WTC11 (cell line): ENCODE measurements around the gene CCN6. TPM values are rescaled to one million over a fixed set of nuclear protein-coding genes. Genes with fewer than 3 reads are reported as not detected.

Source experiments
- ATAC-seq: fragments of 200-7000 bp; cut with Tn5 transposase; 2 replicates; pipeline ENCODE4 v1.10.0; 2021; ENCODE audit warnings: mild to moderate bottlenecking, moderate library complexity
- CTCF ChIA-PET: fragments of 300-600 bp; sonication (Branson Sonifier 250); formaldehyde crosslinking; loops from one replicate; lab custom pipeline; 2021; ENCODE audit warnings: antibody characterized with exemption; lab: Charles Lee
- POLR2A ChIA-PET: fragments of 350-600 bp; sonication (Branson Sonifier 250); formaldehyde crosslinking; loops from one replicate; lab custom pipeline; 2021; ENCODE audit warnings: antibody characterized with exemption; lab: Charles Lee
- DNase-seq: peaks from one replicate; pipeline ENCODE4 v3.0.0; 2021; ENCODE audit warnings: low spot score
- H3K27ac Mint-ChIP-seq: 2 replicates; pipeline ENCODE4 v1.8.0; 2021; ENCODE audit warnings: mixed read lengths
- H3K27me3 Mint-ChIP-seq: 2 replicates; pipeline ENCODE4 v1.8.0; 2021; ENCODE audit warnings: low read depth, mild to moderate bottlenecking, moderate library complexity, mixed read lengths
- H3K36me3 Mint-ChIP-seq: 2 replicates; pipeline ENCODE4 v1.8.0; 2021; ENCODE audit warnings: mixed read lengths
- H3K4me1 Mint-ChIP-seq: 2 replicates; pipeline ENCODE4 v1.8.0; 2022; ENCODE audit warnings: mixed read lengths
- H3K4me3 Mint-ChIP-seq: 2 replicates; pipeline ENCODE4 v1.8.0; 2021; ENCODE audit warnings: mild to moderate bottlenecking, moderate library complexity, mixed read lengths
- H3K9me3 Mint-ChIP-seq: 2 replicates; pipeline ENCODE4 v1.8.0; 2021; ENCODE audit warnings: mixed read lengths
- FOXJ3 ChIP-seq: sonication (generic); formaldehyde crosslinking; IDR thresholded peaks from 2 replicates; pipeline ENCODE4 v1.9.0; 2021; ENCODE audit warnings: missing genetic modification reagents, mild to moderate bottlenecking, borderline replicate concordance
- FOXK1 ChIP-seq: sonication (generic); formaldehyde crosslinking; IDR thresholded peaks from 2 replicates; pipeline ENCODE4 v1.8.0; 2022; ENCODE audit warnings: mild to moderate bottlenecking, moderate library complexity, missing genetic modification reagents
- GABPB1 ChIP-seq: sonication (generic); formaldehyde crosslinking; IDR thresholded peaks from 2 replicates; pipeline ENCODE4 v1.8.1; 2023; ENCODE audit warnings: mild to moderate bottlenecking, missing genetic modification reagents
- GRHL2 ChIP-seq: fragments of 250-450 bp; sonication (Bioruptor Pico); IDR thresholded peaks from 2 replicates; pipeline ENCODE4 v1.8.0; 2022; ENCODE audit warnings: mild to moderate bottlenecking, moderate library complexity; ENCODE audit not compliant: insufficient replicate concordance, severe bottlenecking
- GTF2I ChIP-seq: fragments of 250-450 bp; sonication (Bioruptor Pico); conservative IDR thresholded peaks from 2 replicates; pipeline ENCODE4 v1.4.0; 2021; ENCODE audit warnings: mild to moderate bottlenecking
- HMGA2 ChIP-seq: fragments of 250-450 bp; sonication (Bioruptor Pico); IDR thresholded peaks from 2 replicates; pipeline ENCODE4 v1.4.0; 2021; ENCODE audit warnings: mild to moderate bottlenecking, moderate library complexity
- JAZF1 ChIP-seq: fragments of 250-450 bp; sonication (Bioruptor Pico); IDR thresholded peaks from 2 replicates; pipeline ENCODE4 v1.9.0; 2021; ENCODE audit warnings: moderate library complexity, mild to moderate bottlenecking, inconsistent platforms
- KAT7 ChIP-seq: sonication (generic); formaldehyde crosslinking; IDR thresholded peaks from 2 replicates; pipeline ENCODE4 v1.8.1; 2023; ENCODE audit warnings: missing genetic modification reagents, mild to moderate bottlenecking, borderline replicate concordance
- NR2C2 ChIP-seq: sonication (generic); formaldehyde crosslinking; IDR thresholded peaks from 2 replicates; pipeline ENCODE4 v1.8.0; 2022; ENCODE audit warnings: mild to moderate bottlenecking, missing genetic modification reagents
- NR3C1 ChIP-seq: sonication (generic); formaldehyde crosslinking; conservative IDR thresholded peaks from 2 replicates; pipeline ENCODE4 v1.8.1; 2023; ENCODE audit warnings: low read depth, mild to moderate bottlenecking, missing genetic modification reagents
- OVOL2 ChIP-seq: fragments of 250-450 bp; sonication (Bioruptor Pico); IDR thresholded peaks from 2 replicates; pipeline ENCODE4 v1.9.0; 2021; ENCODE audit warnings: mild to moderate bottlenecking, borderline replicate concordance
- SMAD3 ChIP-seq: sonication (generic); formaldehyde crosslinking; IDR thresholded peaks from 2 replicates; pipeline ENCODE4 v1.8.0; 2022; ENCODE audit warnings: missing genetic modification reagents, mild to moderate bottlenecking, borderline replicate concordance
- SP1 ChIP-seq: sonication (generic); formaldehyde crosslinking; conservative IDR thresholded peaks from 2 replicates; pipeline ENCODE4 v1.8.1; 2022; ENCODE audit warnings: missing genetic modification reagents
- TEAD1 ChIP-seq: sonication (generic); formaldehyde crosslinking; IDR thresholded peaks from 2 replicates; pipeline ENCODE4 v1.8.0; 2022; ENCODE audit warnings: mild to moderate bottlenecking, missing genetic modification reagents
- ZNF121 ChIP-seq: sonication (generic); formaldehyde crosslinking; IDR thresholded peaks from 2 replicates; pipeline ENCODE4 v1.8.0; 2023; ENCODE audit warnings: missing genetic modification reagents
- ZNF416 ChIP-seq: fragments of 250-450 bp; sonication (Bioruptor Pico); IDR thresholded peaks from 2 replicates; pipeline ENCODE4 v1.9.0; 2021; ENCODE audit warnings: mild to moderate bottlenecking, inconsistent platforms
- total RNA-seq: library from RNA; stranded (reverse); gene quantifications from 3 replicates; pipeline ENCODE4 v1.2.3, GENCODE V29; 2021
- TF ChIP-seq, protein P1 (sequence below): sonication (generic); formaldehyde crosslinking; IDR thresholded peaks from 2 replicates; pipeline ENCODE4 v1.8.1; 2023; ENCODE audit warnings: mild to moderate bottlenecking, missing genetic modification reagents
- TF ChIP-seq, protein P2 (sequence below): sonication (generic); formaldehyde crosslinking; IDR thresholded peaks from 2 replicates; pipeline ENCODE4 v1.8.1; 2023; ENCODE audit warnings: mild to moderate bottlenecking, moderate library complexity, missing genetic modification reagents
- TF ChIP-seq, protein P3 (sequence below): sonication (generic); formaldehyde crosslinking; IDR thresholded peaks from 2 replicates; pipeline ENCODE4 v1.8.0; 2023; ENCODE audit warnings: missing genetic modification reagents
- TF ChIP-seq, protein P4 (sequence below): sonication (generic); formaldehyde crosslinking; IDR thresholded peaks from 2 replicates; pipeline ENCODE4 v1.8.1; 2023; ENCODE audit warnings: mild to moderate bottlenecking, missing genetic modification reagents, borderline replicate concordance

CCN6 gene
- total RNA-seq, 1 experiment from 2014 or later = not detected

DNA sequence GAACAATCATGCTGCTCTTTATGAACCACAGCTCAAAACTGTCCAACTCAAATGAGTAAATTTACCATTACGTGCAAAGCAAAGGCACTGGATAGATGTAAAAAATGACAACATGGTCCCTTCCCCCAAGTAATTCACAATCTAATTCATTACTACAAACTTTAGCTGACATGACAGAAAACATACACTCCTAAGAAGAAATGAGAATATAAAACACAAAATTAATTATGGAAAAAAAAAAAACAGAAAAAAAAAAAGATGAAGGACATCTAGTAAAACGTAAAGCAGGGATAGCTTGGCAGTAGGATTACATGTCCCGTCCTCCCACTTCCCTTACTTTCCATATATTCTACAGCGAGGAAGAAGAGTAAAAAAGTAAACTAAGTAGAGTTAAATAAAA, 27.7 kb downstream of the CCN6 start:
- no peak for DNase-seq
- ChIA-PET CTCF (interaction anchor here (0.8 kb wide), 1 partner anchor 64 kb away, joined by 3 read pairs; no protein-coding TSS in a partner anchor), POLR2A (no interaction called here)
- H3K9me3 Mint-ChIP-seq = no peaks in the 10 kb centered on the region
- no peak overlapping the region for H3K27ac Mint-ChIP-seq
- no peaks in the 10 kb centered on the region for H3K27me3 Mint-ChIP-seq
- H3K36me3 Mint-ChIP-seq = peaks cover 8% of the 10 kb centered on the region
- TF ChIP-seq FOXJ3 (CRISPR knock-in tag) (no peak), KAT7 (CRISPR knock-in tag) (no peak), SP1 (CRISPR knock-in tag) (no peak), NR3C1 (CRISPR knock-in tag) (no peak), ZNF121 (no peak), JAZF1 (CRISPR knock-in tag) (no peak)
- ATAC-seq = no peak
- no peak overlapping the region for H3K4me3 Mint-ChIP-seq
- peaks cover 2% of the 10 kb centered on the region; the same call in 1 of the 2 replicates for H3K4me1 Mint-ChIP-seq

DNA sequence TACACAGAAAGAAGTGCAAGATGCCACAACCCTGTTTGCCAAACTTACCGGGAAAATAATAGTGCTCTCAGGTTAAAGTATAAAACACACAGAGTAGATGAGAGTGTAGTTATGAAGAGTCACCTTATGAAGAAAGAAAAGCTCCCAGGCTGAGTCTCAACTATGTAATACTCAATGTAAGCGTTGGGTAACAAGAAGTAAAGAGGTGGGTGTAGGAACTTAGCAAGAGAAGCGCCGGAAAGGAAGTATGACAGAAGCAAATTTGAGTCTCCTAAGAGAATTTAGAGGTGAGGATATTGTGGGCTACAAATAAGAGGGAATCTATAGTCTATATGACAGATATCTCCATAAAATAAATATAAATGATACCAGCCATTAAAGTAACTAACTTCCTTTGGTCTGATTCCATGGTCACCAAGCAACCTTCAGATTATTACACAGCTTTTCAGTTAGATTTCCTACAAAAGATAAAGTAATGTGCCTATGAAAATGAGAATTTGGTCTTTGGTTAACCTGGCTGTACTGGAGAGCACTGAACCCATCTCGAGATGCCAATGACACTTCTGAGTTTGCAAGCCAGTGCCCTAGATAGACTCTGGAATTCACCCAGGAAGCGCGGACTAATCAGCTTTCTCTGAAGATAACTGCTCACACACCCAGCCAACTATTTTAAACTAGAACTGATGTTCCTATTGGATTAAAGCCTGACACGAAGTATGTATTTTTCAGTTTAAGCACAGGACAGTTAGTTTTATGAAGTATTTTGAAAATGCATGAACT, 31.6 kb downstream of the CCN6 start:
- peak overlapping the region; percentile 40 for H3K4me3 Mint-ChIP-seq
- H3K27me3 Mint-ChIP-seq = no peaks in the 10 kb centered on the region
- H3K9me3 Mint-ChIP-seq = no peaks in the 10 kb centered on the region
- DNase-seq (no peak), ATAC-seq (no peak)
- CTCF ChIA-PET = interaction anchor here (0.8 to 1.3 kb wide), 2 partner anchors 60 to 77 kb away, joined by 3 to 7 read pairs; no protein-coding TSS in a partner anchor
- POLR2A ChIA-PET = no interaction called here
- H3K36me3 Mint-ChIP-seq = no peaks in the 10 kb centered on the region; the same call in 1 of the 2 replicates
- TF ChIP-seq NR2C2 = no peak
- TF ChIP-seq, protein P1, sequence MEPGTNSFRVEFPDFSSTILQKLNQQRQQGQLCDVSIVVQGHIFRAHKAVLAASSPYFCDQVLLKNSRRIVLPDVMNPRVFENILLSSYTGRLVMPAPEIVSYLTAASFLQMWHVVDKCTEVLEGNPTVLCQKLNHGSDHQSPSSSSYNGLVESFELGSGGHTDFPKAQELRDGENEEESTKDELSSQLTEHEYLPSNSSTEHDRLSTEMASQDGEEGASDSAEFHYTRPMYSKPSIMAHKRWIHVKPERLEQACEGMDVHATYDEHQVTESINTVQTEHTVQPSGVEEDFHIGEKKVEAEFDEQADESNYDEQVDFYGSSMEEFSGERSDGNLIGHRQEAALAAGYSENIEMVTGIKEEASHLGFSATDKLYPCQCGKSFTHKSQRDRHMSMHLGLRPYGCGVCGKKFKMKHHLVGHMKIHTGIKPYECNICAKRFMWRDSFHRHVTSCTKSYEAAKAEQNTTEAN (CRISPR knock-in tag) = no peak
- no peak for TF ChIP-seq SP1 (CRISPR knock-in tag)
- TF ChIP-seq SMAD3 = no peak
- TF ChIP-seq GTF2I (CRISPR knock-in tag) = no peak
- no peak for TF ChIP-seq GRHL2 (CRISPR knock-in tag)
- TF ChIP-seq ZNF416 = no peak
- no peak for TF ChIP-seq HMGA2 (CRISPR knock-in tag)
- peaks cover 5% of the 10 kb centered on the region; the same call in 1 of the 2 replicates for H3K4me1 Mint-ChIP-seq
- H3K27ac Mint-ChIP-seq = no peak overlapping the region

DNA sequence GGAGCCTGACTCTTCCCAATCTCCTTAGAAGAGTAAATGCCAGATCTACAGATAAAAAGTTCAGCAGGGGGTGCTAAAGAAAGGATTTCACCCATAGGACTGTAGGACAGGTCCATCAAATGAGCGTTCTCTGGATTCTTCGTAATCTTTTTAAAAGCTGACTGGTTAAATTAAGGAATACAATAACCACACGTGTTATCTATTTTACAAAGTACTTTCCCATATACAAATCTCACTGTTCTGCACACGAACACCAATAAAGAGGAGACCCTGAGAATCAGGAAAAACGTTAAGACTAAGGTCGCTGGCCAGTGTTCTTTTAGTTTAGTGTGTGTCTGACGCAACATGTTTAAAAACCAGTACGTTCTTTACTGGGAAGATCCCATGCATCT, 32.8 kb downstream of the CCN6 start:
- Mint-ChIP-seq H3K4me1 (peaks cover 5% of the 10 kb centered on the region; the same call in 1 of the 2 replicates), H3K36me3 (no peaks in the 10 kb centered on the region; the same call in 1 of the 2 replicates), H3K4me3 (no peak overlapping the region), H3K27ac (no peak overlapping the region), H3K27me3 (no peaks in the 10 kb centered on the region), H3K9me3 (no peaks in the 10 kb centered on the region)
- ATAC-seq (0 out of 2 replicates have a peak, but pooled peaks have one; percentile 8), DNase-seq (no peak)
- ChIA-PET POLR2A (interaction anchor here (0.6 to 1.5 kb wide), 6 partner anchors 9 to 1032 kb away, joined by 3 to 5 read pairs (median 3); no protein-coding TSS in a partner anchor), CTCF (interaction anchor here (0.9 to 1.7 kb wide), 12 partner anchors 14 to 1772 kb away, joined by 3 to 9 read pairs (median 4); a partner anchor contains a TSS)
- TF ChIP-seq GABPB1 (CRISPR knock-in tag) = peak; percentile 76
- TF ChIP-seq OVOL2 = no peak

DNA sequence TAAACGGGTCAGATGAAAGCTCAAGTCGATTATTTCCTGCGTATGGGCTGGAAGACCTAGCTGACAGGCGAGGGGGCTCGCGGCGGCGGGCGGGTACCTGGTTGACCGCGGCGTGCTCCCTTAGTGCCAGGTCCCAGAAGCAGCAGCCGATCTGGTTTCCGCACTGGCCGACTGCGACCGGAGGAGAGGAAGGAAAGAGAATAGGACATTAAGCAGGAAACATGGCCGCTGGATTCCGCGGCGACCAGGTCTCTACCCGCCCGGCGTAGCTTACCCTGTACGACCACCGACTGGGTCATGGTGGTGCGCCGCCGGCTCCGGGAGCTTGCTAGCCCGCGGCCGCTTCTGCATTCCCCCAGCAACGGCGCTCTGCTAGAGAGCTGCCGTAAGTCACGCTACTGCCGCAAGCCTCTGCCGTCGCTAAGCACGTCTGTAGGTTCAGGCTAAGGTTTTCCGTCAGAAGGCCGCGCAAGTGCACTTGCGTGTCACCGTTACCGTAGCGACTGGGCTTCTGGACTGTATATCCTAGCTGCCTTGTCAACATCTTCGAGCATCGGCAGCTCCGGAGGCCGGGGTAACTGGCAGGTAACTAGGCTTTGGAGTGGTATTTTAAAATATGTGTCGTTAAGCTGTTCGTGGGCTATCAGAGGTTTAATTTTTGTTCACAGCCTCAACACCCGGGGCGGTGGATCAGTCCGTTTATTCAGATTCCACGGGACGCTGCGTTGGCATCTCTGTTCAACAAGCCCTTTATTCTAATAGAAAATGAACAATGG, 33.4 kb downstream of the CCN6 start, which contains the start of the genes FAM229B and TUBE1:
TSS of gene FAM229B (plus strand) at position 456 of the 776 bp plus-strand sequence. CDS start 11,693 bp downstream, outside the sequence.
TSS of gene TUBE1 (minus strand) at position 347 of the 776 bp plus-strand sequence. CDS start at position 299, 48 bp downstream.
- no peaks in the 10 kb centered on the region; the same call in 1 of the 2 replicates for H3K36me3 Mint-ChIP-seq
- ATAC-seq (peak; percentile 94), DNase-seq (peak; percentile 91)
- no peaks in the 10 kb centered on the region for H3K27me3 Mint-ChIP-seq
- no peak within 1 kb of the TSS for H3K27ac Mint-ChIP-seq
- H3K4me1 Mint-ChIP-seq = peaks cover 5% of the 10 kb centered on the region; the same call in 1 of the 2 replicates
- no peak within 1 kb of the TSS for H3K4me3 Mint-ChIP-seq
- POLR2A ChIA-PET = interaction anchor here (1.0 to 1.5 kb wide), 5 partner anchors 9 to 38 kb away, joined by 3 to 5 read pairs (median 3); no protein-coding TSS in a partner anchor
- CTCF ChIA-PET = interaction anchor here (0.8 to 1.7 kb wide), 14 partner anchors 8 to 1771 kb away, joined by 3 to 9 read pairs (median 4); a partner anchor contains a TSS
- H3K9me3 Mint-ChIP-seq = no peaks in the 10 kb centered on the region
- TF ChIP-seq, protein P2, sequence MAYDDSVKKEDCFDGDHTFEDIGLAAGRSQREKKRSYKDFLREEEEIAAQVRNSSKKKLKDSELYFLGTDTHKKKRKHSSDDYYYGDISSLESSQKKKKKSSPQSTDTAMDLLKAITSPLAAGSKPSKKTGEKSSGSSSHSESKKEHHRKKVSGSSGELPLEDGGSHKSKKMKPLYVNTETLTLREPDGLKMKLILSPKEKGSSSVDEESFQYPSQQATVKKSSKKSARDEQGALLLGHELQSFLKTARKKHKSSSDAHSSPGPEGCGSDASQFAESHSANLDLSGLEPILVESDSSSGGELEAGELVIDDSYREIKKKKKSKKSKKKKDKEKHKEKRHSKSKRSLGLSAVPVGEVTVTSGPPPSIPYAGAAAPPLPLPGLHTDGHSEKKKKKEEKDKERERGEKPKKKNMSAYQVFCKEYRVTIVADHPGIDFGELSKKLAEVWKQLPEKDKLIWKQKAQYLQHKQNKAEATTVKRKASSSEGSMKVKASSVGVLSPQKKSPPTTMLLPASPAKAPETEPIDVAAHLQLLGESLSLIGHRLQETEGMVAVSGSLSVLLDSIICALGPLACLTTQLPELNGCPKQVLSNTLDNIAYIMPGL (CRISPR knock-in tag) = peak; percentile 73; the same call in 1 of the 2 replicates
- TF ChIP-seq, protein P3, sequence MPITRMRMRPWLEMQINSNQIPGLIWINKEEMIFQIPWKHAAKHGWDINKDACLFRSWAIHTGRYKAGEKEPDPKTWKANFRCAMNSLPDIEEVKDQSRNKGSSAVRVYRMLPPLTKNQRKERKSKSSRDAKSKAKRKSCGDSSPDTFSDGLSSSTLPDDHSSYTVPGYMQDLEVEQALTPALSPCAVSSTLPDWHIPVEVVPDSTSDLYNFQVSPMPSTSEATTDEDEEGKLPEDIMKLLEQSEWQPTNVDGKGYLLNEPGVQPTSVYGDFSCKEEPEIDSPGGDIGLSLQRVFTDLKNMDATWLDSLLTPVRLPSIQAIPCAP (CRISPR knock-in tag) = no peak
- TF ChIP-seq TEAD1 (peak; percentile 81), FOXK1 (peak; percentile 16; the same call in 1 of the 2 replicates)
- TF ChIP-seq, protein P4, sequence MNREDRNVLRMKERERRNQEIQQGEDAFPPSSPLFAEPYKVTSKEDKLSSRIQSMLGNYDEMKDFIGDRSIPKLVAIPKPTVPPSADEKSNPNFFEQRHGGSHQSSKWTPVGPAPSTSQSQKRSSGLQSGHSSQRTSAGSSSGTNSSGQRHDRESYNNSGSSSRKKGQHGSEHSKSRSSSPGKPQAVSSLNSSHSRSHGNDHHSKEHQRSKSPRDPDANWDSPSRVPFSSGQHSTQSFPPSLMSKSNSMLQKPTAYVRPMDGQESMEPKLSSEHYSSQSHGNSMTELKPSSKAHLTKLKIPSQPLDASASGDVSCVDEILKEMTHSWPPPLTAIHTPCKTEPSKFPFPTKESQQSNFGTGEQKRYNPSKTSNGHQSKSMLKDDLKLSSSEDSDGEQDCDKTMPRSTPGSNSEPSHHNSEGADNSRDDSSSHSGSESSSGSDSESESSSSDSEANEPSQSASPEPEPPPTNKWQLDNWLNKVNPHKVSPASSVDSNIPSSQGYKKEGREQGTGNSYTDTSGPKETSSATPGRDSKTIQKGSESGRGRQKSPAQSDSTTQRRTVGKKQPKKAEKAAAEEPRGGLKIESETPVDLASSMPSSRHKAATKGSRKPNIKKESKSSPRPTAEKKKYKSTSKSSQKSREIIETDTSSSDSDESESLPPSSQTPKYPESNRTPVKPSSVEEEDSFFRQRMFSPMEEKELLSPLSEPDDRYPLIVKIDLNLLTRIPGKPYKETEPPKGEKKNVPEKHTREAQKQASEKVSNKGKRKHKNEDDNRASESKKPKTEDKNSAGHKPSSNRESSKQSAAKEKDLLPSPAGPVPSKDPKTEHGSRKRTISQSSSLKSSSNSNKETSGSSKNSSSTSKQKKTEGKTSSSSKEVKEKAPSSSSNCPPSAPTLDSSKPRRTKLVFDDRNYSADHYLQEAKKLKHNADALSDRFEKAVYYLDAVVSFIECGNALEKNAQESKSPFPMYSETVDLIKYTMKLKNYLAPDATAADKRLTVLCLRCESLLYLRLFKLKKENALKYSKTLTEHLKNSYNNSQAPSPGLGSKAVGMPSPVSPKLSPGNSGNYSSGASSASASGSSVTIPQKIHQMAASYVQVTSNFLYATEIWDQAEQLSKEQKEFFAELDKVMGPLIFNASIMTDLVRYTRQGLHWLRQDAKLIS (CRISPR knock-in tag) = peak; percentile 65; the same call in 1 of the 2 replicates
